ENCODE results near the gene SPNS3.

GRCh38 chr17:4520894-4521600, 87.3 kb downstream of the SPNS3 start:
- no peak for TF ChIP-seq SUZ12 (IDR thresholded peaks at IDR 0.05)
- no peak for TF ChIP-seq ZNF384 (IDR thresholded peaks at IDR 0.05)
